NCI-H526 treated with DMSO at 0.1 percent for 48 hours (cell line): ENCODE results near the gene RTL9.

Experiments
- DNase-seq: peaks from one replicate; lab custom pipeline; 2025; lab: John Stamatoyannopoulos, UW

The RTL9 gene

DNA sequence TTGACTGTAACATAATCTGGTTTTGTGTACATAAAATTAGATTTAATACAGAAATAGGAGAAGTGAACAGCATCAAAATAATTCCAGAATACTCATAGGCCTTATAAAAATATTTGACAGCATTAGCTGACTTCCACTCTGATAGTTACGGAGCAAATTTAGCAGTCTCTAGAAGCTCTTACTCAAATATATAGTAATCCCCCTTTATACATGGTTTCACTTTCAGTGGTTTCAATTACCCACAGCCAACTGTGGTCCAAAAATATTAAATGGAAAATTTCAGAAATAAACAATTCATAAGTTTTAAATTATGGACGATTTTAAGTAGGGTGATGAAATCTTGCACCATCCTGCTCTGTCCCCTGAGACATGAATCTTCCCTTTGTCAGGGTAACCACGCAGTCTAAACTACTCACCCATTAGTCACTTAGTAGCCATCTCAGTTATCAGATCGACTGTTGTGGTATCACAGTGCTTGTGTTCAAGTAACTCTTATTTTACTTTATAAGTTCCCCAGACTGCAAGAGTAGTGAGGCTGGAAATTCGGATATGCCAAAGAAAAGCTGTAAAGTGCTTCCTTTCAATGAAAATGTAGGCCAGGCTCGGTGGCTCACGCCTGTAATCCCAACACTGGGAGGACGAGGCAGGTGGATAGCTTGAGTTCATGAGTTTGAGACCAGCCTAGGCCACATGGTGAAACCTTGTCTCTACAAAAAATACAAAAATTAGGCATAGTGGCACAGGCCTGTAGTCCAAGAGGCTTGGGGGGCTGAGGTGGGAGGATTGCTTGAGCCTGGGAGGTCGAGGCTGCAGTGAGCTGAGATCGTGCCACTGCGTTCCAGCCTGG lies 17.2 kb upstream of the RTL9 start:
- no peak for DNase-seq

DNA sequence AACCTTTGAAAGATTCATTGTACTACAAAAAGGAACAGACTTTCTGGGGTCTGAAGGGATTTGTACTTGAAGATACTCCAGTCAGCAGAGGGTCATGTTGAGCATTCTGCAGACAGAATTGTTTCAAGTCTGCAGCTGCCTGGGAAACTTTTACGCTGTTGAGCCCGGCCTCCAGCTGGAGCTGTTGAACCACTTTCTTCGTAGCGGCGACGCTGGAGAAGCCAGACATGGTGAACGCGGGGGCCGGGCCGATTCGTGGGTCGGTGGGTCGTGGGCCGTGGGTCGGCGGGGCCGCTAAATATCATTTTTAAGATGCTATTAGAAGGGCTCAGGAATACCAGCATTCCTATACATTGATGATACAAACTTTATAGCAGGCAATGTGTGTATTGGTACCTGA lies 12.0 kb upstream of the RTL9 start:
- DNase-seq, result no peak

DNA sequence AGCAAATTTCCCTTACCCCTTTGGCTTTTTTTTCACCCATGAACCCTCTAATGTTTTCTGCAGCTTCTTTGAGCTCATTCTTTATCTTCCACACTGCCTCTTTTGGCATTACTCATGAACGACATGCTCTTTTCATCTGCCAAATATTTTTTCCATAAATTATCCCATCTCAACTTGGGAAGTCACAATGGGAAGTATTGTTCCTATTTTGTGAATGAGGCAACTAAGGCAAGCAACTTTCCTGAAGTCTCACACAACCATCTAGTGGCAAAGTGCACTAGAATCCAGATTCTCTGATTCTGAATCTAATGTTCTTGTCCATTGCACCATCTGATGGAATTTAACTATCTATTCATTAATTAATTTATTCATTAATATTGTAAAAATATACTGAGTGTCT lies 625 bp downstream of the RTL9 start:
- DNase-seq, result no peak

DNA sequence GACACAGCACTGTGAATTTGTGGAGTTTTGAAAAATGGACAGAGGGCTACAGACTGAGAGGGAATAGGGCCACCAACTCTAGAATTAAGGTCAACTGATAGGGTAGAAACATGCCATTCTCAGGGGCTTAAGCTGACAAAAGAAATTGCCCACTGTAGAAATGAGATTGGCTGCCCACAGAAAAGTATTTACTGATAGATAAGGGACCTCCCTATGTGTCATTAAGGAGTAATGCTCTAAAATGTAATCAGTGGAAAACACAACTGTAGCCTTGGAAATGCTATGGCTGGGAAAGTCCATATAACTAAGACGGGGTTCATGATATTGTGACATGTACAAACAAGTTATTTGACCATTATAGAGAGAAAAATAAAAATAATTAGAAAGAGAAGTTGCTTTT lies 4.6 kb downstream of the RTL9 start:
- no peak for DNase-seq

- DNase-seq, result no peak
Measured at GRCh38 chrX:110373310-110373709, 14.7 kb downstream of the RTL9 start.

GRCh38 chrX:110374559-110374958 lies 15.9 kb downstream of the RTL9 start:
- no peak for DNase-seq

DNA sequence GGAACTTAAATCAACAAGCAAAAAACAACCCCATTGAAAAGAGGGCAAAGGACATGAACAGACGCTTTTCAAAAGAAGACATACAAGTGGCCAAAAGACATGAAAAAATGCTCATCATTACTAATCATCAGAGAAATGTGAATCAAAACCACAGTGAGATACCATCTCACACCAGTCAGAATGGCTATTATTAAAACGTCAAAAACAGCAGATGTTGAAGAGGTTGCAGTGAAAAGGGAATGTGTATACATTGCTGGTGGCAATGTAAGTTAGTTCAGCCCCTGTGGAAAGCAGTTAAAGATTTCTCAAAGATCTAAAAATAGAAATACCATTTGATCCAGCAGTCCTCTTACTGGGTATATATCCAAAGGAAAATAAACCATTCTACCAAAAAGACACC lies 22.6 kb downstream of the RTL9 start:
- DNase-seq, result no peak

DNA sequence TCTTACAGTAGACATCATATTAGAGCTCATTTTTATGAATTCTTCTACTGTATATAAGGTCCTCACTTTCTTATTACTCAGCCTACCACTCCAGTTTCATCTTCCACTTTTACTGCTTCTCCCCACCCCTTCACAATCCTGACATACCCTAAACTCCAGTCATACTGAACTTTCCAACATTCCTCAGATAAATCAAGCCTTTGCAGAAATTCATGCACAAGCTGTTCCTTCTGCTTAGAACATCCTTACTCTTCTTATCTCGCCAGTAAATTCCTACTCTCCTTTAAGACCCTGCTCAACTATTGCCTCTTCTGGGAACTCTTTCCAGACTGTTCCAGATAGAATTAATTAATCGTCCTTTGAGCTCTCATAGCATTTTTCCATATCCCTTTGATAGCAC lies 24.8 kb downstream of the RTL9 start:
- DNase-seq, result no peak

- no peak for DNase-seq
Measured at GRCh38 chrX:110384490-110384889, 25.8 kb downstream of the RTL9 start.

- DNase-seq, result no peak
Measured at GRCh38 chrX:110389570-110389969, 30.9 kb downstream of the RTL9 start.

DNA sequence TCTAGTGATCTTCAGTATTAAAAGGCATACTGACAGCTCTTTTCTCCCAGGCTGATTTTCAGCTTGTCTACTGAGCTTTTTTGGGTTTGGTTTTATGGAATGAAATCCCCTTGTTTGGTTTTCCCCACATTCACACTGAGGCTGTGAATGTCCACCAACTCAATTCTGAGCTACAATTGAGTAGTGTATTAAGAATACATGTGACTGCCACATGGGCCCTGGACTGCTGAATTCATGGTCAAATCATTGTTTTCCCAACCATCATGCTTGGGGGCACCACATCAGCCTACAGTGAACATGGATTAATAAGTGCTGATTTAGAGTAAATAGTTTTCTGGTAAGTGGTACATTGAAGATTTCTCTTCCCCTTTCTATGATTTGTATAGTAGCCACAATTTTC lies 32.4 kb downstream of the RTL9 start:
- DNase-seq, result no peak

DNA sequence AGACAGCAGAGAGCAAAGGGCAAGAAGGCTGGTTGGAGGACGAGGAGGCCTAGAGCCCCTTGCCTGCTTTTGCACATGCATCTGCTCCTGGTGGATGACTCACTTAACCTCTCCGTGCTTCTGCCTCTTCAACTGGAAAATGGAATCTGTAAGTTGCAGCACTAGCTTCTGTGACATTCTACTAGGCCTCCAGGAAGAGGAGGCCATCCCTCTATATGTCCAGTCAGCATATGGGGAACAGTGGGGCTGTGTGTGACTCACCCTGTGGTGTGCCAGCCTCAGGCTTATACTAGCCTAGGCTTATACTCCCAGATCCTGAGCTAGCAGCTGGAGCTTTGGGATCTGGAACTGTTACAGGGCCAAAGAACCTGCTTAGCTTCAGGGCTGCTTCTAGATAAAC lies 36.0 kb downstream of the RTL9 start:
- DNase-seq, result no peak

DNA sequence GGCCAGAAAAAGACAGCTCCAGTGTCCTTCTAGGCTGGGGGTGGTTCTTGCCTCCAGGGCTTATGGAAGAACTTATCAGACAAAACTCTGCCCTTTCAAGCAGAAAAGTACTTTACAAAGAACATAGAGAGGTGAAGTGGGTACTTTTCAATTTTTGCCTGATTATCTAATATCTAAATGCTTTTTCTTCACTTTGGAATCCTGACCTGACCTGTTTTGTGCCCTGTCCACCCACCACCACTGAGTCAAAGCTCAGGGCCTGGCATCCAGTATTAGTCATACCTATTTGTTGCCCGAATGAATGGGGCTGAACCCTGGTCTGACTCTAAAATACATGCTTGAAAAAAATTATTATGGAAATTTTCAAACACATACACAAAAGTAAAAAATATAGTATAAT lies 37.2 kb downstream of the RTL9 start:
- DNase-seq, result no peak

DNA sequence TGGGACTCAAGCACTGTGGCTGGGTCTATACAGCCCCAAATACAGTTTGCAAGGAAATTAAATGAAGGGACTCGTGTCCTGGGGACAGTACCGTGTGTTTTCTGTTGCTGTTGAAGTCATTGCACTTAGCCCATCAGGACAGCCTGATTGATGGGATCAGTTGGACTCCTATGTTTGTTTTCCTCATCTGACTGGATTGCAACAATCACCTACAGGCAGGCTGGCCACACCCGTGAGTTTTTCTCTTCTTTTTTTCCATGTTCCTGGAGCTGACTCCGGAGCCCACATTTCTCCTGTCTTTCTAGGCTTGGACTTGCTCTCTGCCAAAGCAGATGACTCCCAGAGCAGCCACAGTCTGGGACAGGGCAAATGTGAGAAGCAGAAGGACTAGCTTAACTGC lies 38.1 kb downstream of the RTL9 start:
- DNase-seq, result no peak

DNA sequence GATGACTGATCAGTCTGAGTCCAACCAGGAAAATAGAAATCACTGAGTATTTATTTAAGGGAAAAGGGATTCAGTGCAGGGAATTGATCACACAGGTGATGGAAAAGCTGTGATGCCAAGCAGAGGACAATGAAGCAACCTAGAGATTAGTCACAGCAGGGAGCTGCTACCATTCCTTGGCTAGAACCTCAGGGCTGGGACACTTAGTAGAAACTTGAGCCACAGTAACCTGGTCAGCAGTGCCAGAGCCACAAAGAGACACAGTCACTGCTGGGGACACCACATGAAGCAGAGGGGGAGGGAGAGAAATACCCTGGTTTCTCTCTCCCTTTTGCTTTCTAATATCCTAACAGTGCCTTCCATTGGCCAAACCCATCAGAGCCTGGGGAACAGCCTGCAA lies 38.7 kb downstream of the RTL9 start:
- no peak for DNase-seq

DNA sequence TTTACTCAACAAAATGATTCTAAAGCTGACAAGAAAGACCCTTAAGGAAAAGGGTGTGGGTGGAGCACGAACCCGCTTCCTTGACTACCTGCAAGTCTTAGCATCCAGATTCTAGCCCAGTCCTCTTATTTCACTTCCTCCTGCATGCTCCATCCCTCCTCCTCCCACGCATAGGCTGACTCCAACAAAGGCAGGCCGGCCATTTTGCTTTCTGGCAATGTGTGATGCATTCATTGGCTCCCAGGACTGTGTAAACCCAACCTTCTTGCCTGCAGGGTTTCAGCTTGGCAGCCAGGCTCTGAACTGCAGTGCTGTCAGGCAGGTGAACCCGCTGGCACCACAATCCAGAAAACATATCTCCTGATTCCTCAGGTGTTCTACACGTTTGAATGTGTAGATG lies 39.3 kb downstream of the RTL9 start:
- DNase-seq, result no peak

DNA sequence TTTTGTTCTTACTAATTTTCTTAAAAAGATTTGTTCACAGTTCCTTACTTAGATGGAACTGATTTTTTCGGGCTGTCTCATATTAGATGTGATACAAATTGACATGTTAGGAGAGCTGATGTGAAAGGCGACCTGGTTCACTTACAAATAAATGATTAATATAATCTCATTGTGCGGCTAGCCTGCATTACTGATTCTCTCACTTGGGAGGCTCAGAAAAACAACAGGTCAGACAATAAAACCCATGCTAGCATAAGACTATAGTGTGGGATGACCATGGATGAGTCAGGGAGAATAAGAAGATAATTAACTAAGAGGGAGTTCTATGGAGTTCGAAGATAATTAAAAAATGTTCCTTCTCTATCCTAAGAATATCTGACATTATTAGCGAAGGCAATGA lies 40.8 kb downstream of the RTL9 start:
- no peak for DNase-seq

GRCh38 chrX:110399966-110400365 lies 41.3 kb downstream of the RTL9 start:
- DNase-seq, result no peak

DNA sequence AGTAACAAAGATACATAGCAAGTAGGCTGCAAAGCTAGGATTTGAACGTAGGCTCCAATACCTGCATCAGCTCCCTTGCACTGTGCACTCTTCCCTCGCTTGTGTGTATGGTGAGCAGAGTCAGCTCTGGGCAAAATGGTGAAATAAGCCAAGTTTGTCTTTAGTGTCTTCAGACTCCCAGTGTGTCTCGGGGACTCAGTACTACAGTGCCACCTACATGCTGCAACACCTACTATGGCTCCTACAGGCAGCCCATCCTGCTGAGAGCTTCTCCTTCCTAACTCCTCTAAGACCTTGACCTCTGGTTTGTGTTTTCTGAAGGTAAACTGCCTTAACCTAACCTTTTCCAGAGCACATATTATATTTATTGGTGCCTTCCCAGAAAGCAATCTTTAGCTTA lies 42.5 kb downstream of the RTL9 start:
- DNase-seq, result no peak

GRCh38 chrX:110402091-110402849 lies 43.6 kb downstream of the RTL9 start:
- DNase-seq, result no peak

DNA sequence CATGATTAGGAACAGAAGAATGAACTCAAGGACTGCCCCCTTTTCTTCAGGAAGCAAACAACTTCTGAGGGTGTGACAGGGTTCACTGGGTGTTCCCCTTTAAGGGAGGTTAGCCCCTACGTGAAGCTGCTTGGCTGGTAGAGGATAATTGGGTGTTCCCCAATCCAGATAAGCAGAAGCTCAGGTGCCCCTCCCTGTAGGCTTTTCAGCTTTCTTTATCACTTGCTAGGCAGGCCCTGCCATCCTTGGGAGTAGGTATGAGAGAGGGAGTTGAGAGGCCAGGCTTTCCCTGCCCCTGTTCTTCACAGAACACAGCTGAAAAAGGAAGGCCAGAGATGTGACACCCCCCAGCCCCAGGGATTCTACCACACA lies 44.2 kb downstream of the RTL9 start:
- DNase-seq, result no peak

DNA sequence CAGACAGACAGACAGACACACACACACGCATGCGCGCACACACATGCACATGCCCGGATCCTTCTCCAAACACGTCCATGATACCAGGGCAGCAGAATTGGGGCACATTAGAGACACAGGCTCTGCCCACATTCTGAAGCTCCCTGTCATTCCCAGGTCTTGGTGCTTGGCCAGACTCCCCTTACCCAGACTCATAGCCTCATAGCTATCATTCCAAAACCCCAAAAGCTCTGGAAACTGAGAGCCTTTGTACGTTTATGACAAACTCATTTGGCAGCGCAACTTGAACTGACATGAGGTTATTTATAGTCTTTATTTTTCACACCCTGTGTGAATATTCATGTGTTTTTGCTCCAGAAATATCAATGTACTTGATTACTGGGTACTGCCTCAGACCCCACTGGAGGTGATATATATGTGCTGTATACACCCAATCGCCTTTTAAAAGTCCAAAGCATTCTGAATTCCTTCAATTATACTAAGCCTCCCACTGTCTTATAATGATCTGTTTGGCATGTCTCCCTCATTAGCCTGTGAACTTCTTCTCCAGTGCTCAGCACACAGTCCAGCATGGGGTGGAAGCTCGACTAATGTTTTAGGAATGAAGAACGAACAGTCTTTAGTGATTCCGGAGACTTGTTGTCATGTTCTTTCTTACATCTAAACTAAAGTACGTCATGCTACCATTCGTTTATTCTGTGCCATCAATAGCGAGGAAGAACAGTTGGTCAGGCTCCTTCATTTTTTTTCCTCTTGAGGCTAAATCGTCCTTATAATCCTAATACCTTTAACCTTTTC lies 45.0 kb downstream of the RTL9 start:
- DNase-seq, result no peak

GRCh38 chrX:110404376-110404775 lies 45.7 kb downstream of the RTL9 start:
- DNase-seq, result no peak
